Omental fat pad (tissue), 4 donors: ENCODE data around the gene PRKCZ. TPM values are rescaled to one million over a fixed set of nuclear protein-coding genes. Genes with fewer than 3 reads are reported as not detected.

Experiments used
- ATAC-seq: fragments of 150-250 bp; one replicate; pipeline ENCODE4 v1.9.1; 2016; ENCODE audit warnings: mild to moderate bottlenecking, moderate library complexity; ENCODE audit not compliant: low FRiP score
- DNase-seq: peaks from one replicate; pipeline ENCODE4 v3.0.0-alpha.2; 2019; ENCODE audit warnings: low spot score
- CTCF ChIP-seq, 3 donors: fragments of 450-650 bp; IDR thresholded peaks; one replicate each; pipeline ENCODE4 v1.5.1; 2016 to 2017; ENCODE audit warnings: antibody characterized with exemption in 3 of 3, mild to moderate bottlenecking in 3 of 3, moderate library complexity in 2 of 3
- total RNA-seq, 4 donors: library from RNA; depleted of rRNA; stranded (reverse); fragments of >200 nt; gene quantifications; one replicate each; pipeline ENCODE4 v1.1.0, GENCODE V29; 2016

PRKCZ gene
- total RNA-seq, 4 donors from 2014 or later: 2.5 to 8.1 (median 2.6) TPM

- DNase-seq: peak; percentile 92
- TF ChIP-seq CTCF (IDR thresholded peaks at IDR 0.05): no peak
- ATAC-seq: peak; percentile 94
These were observed 83.0 kb downstream of the PRKCZ start for GRCh38 chr1:2133039-2133878.

GRCh38 chr1:2133879-2134215, 83.6 kb downstream of the PRKCZ start:
- ATAC-seq (no peak), DNase-seq (no peak)
- TF ChIP-seq CTCF (IDR thresholded peaks at IDR 0.05): no peak

GRCh38 chr1:2134266-2134620, 84.0 kb downstream of the PRKCZ start:
- DNase-seq (no peak), ATAC-seq (no peak)
- TF ChIP-seq CTCF (IDR thresholded peaks at IDR 0.05): no peak

GRCh38 chr1:2134621-2135307, 84.6 kb downstream of the PRKCZ start:
- ATAC-seq (no peak), DNase-seq (no peak)
- no peak for TF ChIP-seq CTCF (IDR thresholded peaks at IDR 0.05)

GRCh38 chr1:2135441-2135841, 85.2 kb downstream of the PRKCZ start:
- TF ChIP-seq CTCF (IDR thresholded peaks at IDR 0.05): no peak
- DNase-seq: no peak
- no peak for ATAC-seq

- no peak for TF ChIP-seq CTCF (IDR thresholded peaks at IDR 0.05)
- no peak for ATAC-seq
- DNase-seq: no peak
These were observed 85.7 kb downstream of the PRKCZ start for GRCh38 chr1:2135941-2136340.
